ENCODE data around the gene HLA-DOA.

DNA sequence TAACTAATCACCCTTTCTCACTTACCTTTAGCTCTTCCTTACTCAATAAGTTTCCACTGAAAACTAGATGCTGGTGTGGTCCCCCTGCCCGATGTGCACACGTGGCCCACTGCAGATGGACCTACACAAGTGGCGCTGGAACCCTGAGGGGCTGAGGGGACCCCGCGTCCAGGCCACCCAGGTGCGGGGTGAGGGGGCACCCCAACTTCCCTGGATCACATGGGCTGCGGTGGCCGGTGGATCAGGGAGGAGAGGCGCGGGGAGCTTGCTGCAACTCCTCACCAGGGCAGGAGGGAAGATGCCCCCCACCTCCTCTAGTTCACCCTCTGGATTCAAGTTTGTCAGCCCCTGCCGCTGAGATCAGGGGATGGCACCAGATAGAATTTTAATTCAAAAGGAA lies 12.5 kb upstream of the HLA-DOA start:
- TF ChIP-seq, protein P1, sequence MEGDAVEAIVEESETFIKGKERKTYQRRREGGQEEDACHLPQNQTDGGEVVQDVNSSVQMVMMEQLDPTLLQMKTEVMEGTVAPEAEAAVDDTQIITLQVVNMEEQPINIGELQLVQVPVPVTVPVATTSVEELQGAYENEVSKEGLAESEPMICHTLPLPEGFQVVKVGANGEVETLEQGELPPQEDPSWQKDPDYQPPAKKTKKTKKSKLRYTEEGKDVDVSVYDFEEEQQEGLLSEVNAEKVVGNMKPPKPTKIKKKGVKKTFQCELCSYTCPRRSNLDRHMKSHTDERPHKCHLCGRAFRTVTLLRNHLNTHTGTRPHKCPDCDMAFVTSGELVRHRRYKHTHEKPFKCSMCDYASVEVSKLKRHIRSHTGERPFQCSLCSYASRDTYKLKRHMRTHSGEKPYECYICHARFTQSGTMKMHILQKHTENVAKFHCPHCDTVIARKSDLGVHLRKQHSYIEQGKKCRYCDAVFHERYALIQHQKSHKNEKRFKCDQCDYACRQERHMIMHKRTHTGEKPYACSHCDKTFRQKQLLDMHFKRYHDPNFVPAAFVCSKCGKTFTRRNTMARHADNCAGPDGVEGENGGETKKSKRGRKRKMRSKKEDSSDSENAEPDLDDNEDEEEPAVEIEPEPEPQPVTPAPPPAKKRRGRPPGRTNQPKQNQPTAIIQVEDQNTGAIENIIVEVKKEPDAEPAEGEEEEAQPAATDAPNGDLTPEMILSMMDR (IDR thresholded peaks at IDR 0.05; ENCODE audit: low read length), result no peak
- TF ChIP-seq EZH2 (optimal IDR thresholded peaks at IDR 0.05; ENCODE audit: low read depth, low read length) (no peak), EZH2phosphoT487 (IDR thresholded peaks at IDR 0.05; ENCODE audit: low read length) (no peak)
